Hematopoietic multipotent progenitor cell treated with erythropoietin and hydrocortisone succinate and interleukin-3 and kit ligand, for 4 days (in vitro differentiated cells): ENCODE measurements around the gene RTKN.
A peak's percentile ranks its signal among the peaks of the same experiment; 100 is the strongest.

Experiments used
- DNase-seq: peaks from one replicate; pipeline ENCODE4 v3.0.0-alpha.2; 2015

RTKN gene

GRCh38 chr2:74375838-74376237 lies 65.9 kb downstream of the RTKN start:
- peak; percentile 48 for DNase-seq
